Posterior vena cava (tissue), 2 donors: Measurements from ENCODE around the gene RAI14. TPM values are rescaled to one million over a fixed set of nuclear protein-coding genes. Genes with fewer than 3 reads are reported as not detected.

ENCODE experiments used
- DNase-seq: peaks from one replicate; pipeline ENCODE4 v3.0.0-alpha.2; 2020; ENCODE audit warnings: low spot score
- intact Hi-C, 2 donors: fragments of 100-400 bp; cut with DNase I; formaldehyde crosslinking; loops; one replicate each; pipeline versions ENCODE4 v1.14.1 to v1.14.2; 2022 to 2023
- long read RNA-seq, 2 donors: library from polyadenylated mRNA; unstranded; transcript quantifications; one replicate each; pipeline ENCODE4 v2.0.0, GENCODE V29; 2020 to 2021
- total RNA-seq, 2 donors: library from RNA; stranded (reverse); fragmentation: NEBNext Ultra II Directional; extraction: Animal tissue kit (Norgen Biotek cat#: 25700); gene quantifications; one replicate each; pipeline ENCODE4 v1.2.1, GENCODE V29; 2021
- donor health status: DM: yes; HTN: yes; CAD: no.
- donor health status: DM: yes; HTN: yes; CAD: no.

The RAI14 gene
- total RNA-seq = 100 to 1,000 TPM in 1 of 2 donors, 10 to 100 TPM in 1; 76.1 to 160 TPM
- long read RNA-seq, donor 1, full-length matches to known transcripts = 16 of 27 reads
- long read RNA-seq, donor 1, partial matches to known transcripts = 7 of 27 reads
- long read RNA-seq, donor 1, other reads (novel, unspliced or antisense) = 4 of 27 reads
- long read RNA-seq, donor 2, full-length matches to known transcripts = 6 of 181 reads
- long read RNA-seq, donor 2, partial matches to known transcripts = 144 of 181 reads
- long read RNA-seq, donor 2, other reads (novel, unspliced or antisense) = 31 of 181 reads

GRCh38 chr5:34656001-34656699, at the start of gene RAI14:
TSS of gene RAI14 (plus strand) at chr5:34656328. CDS start at chr5:34686920, 30,592 bp downstream.
- peak; percentile 90 for DNase-seq
- intact Hi-C loops = loop anchor here (5.0 to 10.0 kb wide), 3 partner anchors 49 to 989 kb away; no protein-coding TSS in a partner anchor

GRCh38 chr5:34608368-34608767, 47.8 kb upstream of the RAI14 start:
- intact Hi-C loops = loop anchor here in 1 of 2 donors (5.0 kb wide), 1 partner anchor 49 kb away; the partner anchor contains the start of gene RAI14
- DNase-seq = no peak

GRCh38 chr5:34608859-34609648, 47.1 kb upstream of the RAI14 start:
- DNase-seq = no peak
- intact Hi-C loops = loop anchor here in 1 of 2 donors (5.0 kb wide), 1 partner anchor 48 kb away; the partner anchor contains the start of gene RAI14

- DNase-seq = no peak
- intact Hi-C loops = loop anchor here in 1 of 2 donors (5.0 kb wide), 1 partner anchor 47 kb away; the partner anchor contains the start of gene RAI14
Observed at GRCh38 chr5:34609951-34610441, 46.1 kb upstream of the RAI14 start.

GRCh38 chr5:34610546-34610945, 45.6 kb upstream of the RAI14 start:
- DNase-seq = no peak
- intact Hi-C loops = no loop called here

- DNase-seq = no peak
- intact Hi-C loops = no loop called here
Observed at GRCh38 chr5:34611464-34612415, 44.4 kb upstream of the RAI14 start.

GRCh38 chr5:34616651-34617050, 39.5 kb upstream of the RAI14 start:
- intact Hi-C loops = no loop called here
- DNase-seq = no peak

- DNase-seq = no peak
- intact Hi-C loops = no loop called here
Observed at GRCh38 chr5:34618371-34619065, 37.6 kb upstream of the RAI14 start.

GRCh38 chr5:34620185-34620584, 35.9 kb upstream of the RAI14 start:
- intact Hi-C loops = no loop called here
- DNase-seq = no peak

GRCh38 chr5:34621277-34622097, 34.6 kb upstream of the RAI14 start:
- intact Hi-C loops = no loop called here
- no peak for DNase-seq

GRCh38 chr5:34622098-34622400, 34.1 kb upstream of the RAI14 start:
- intact Hi-C loops = no loop called here
- no peak for DNase-seq

- no peak for DNase-seq
- intact Hi-C loops = no loop called here
Observed at GRCh38 chr5:34624691-34625090, 31.4 kb upstream of the RAI14 start.

- no peak for DNase-seq
- intact Hi-C loops = no loop called here
Observed at GRCh38 chr5:34625246-34625645, 30.9 kb upstream of the RAI14 start.

GRCh38 chr5:34626036-34626435, 30.1 kb upstream of the RAI14 start:
- intact Hi-C loops = no loop called here
- DNase-seq = no peak

GRCh38 chr5:34626751-34627150, 29.4 kb upstream of the RAI14 start:
- no peak for DNase-seq

GRCh38 chr5:34627794-34628193, 28.3 kb upstream of the RAI14 start:
- intact Hi-C loops = no loop called here
- no peak for DNase-seq

More at GRCh38 chr5:34626751-34627150, 29.4 kb upstream of the RAI14 start:
- intact Hi-C loops = no loop called here

GRCh38 chr5:34628373-34628772, 27.8 kb upstream of the RAI14 start:
- DNase-seq = no peak
- intact Hi-C loops = no loop called here
